Hindlimb muscle (tissue), 1 donor: ENCODE results near the gene PCDHB2. TPM values are rescaled to one million over a fixed set of nuclear protein-coding genes. Genes with fewer than 3 reads are reported as not detected.
"Not testable (repeated sequence)": the region's sequence is repeated elsewhere in the genome, so short reads cannot be mapped to it uniquely, and the experiment has no call there.

Source experiments
- DNase-seq: peaks from one replicate; pipeline ENCODE4 v3.0.0-alpha.2; 2013
- polyA plus RNA-seq: library from polyadenylated mRNA; unstranded; fragments of 120-200 nt; gene quantifications from one replicate; pipeline ENCODE4 v1.2.1, GENCODE V29; 2013; ENCODE audit not compliant: insufficient read length

The PCDHB2 gene
- 4.4 TPM for polyA plus RNA-seq

GRCh38 chr5:141094481-141095262 is at the start of gene PCDHB2:
Gene PCDHB2 (plus strand): TSS chr5:141094615. CDS start chr5:141094791, 176 bp downstream.
- DNase-seq, result no peak

DNA sequence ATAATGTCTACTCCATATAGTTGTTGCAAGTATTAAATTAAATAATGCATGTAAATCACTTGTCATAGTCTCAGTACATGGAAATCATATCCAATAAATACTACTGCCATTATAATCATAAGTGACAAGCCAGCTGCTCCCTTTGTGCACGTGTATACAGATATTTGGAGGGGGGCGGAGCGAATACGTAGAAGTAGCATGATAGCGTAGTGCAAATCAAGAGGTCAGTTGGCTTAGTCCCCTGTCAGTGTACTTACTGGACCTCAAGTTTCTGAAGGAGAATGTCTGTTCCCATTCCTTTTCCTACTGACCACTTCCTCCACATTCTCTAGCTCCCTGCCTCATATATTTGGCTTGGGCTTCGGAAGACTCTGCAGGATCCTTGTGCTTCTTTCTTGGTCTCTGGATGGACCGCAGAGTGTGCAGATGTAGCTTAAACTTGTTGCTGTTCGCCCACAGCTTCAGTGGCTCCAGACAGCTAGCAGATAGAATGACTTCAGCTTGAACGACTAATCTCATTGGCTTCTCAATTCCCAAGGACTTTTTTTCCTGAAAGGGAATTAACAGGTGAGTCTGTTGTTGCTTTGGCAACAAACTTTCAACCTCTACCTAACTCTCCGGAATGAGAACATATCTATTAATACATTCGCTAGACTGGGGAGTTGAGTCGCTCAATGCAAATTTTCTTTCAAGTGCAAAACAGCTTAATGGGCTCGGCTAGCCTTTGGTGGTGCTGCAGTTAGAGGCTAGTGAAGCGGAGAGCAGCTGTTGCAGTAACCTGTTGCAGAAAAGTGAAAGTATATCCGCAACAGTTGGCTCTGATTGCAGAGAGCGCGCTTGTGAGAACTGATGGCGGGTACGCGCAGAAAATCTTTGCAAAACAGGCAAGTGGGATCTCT is 43.5 kb upstream of the PCDHB2 start, which contains the start of gene PCDHB1:
PCDHB1 (plus strand) TSS at position 753 of the 899 bp plus-strand sequence; CDS start at position 850, 97 bp downstream.
- DNase-seq, result no peak

GRCh38 chr5:141051521-141051866 is 42.9 kb upstream of the PCDHB2 start:
- no peak for DNase-seq

DNA sequence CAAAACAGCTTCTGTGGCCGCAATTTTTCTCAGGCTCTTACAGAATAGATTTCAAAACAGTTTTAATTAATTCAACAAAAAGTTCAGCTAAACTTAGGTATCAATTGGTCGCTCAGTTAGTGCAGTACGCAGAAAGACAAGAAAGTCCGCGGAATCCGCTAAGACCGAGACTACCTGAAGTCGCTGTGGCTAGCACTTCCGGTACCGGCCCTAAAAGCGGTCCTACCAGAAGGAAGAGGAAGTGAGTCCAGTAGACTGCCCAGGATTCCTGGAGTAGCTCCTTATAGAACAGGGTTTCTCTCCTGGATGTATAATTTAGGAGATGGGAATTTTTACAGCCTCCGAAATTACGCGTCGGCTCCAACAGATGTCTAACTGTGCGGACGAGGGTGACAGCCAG is 16.6 kb upstream of the PCDHB2 start:
- DNase-seq, result no peak

DNA sequence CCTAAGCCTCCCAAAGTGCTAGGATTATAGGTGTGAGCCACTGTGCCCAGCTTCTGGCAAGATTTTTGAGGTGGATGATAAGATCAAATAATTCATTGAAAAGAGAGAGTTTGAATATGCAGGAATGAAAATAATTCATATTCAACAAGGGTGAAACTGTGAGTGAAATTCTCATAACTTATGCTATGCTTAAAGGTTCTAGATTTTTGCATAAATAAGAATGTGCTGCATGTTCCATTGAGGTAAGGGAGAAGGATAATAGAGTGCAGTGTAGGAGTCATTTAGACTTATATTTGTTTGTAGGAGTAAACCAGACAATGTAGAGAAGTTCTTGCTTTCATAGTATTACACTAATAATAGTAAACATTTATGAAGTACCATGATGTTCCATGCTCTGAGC is 12.2 kb upstream of the PCDHB2 start:
- no peak for DNase-seq

- DNase-seq, result no peak
Observed at GRCh38 chr5:141084487-141084989, 9.9 kb upstream of the PCDHB2 start.

GRCh38 chr5:141095263-141095641 is 837 bp downstream of the PCDHB2 start:
- DNase-seq, result no peak

DNA sequence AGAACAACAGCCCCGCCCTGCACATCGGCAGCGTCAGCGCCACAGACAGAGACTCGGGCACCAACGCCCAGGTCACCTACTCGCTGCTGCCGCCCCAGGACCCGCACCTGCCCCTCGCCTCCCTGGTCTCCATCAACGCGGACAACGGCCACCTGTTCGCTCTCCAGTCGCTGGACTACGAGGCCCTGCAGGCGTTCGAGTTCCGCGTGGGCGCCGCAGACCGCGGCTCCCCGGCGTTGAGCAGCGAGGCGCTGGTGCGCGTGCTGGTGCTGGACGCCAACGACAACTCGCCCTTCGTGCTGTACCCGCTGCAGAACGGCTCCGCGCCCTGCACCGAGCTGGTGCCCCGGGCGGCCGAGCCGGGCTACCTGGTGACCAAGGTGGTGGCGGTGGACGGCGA is 1.8 kb downstream of the PCDHB2 start:
- not testable (repeated sequence) for DNase-seq

DNA sequence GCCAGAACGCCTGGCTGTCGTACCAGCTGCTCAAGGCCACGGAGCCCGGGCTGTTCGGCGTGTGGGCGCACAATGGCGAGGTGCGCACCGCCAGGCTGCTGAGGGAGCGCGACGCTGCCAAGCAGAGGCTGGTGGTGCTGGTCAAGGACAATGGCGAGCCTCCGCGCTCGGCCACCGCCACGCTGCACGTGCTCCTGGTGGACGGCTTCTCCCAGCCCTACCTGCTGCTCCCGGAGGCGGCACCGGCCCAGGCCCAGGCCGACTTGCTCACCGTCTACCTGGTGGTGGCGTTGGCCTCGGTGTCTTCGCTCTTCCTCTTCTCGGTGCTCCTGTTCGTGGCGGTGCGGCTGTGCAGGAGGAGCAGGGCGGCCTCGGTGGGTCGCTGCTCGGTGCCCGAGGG is 2.2 kb downstream of the PCDHB2 start:
- DNase-seq, result not testable (repeated sequence)

DNA sequence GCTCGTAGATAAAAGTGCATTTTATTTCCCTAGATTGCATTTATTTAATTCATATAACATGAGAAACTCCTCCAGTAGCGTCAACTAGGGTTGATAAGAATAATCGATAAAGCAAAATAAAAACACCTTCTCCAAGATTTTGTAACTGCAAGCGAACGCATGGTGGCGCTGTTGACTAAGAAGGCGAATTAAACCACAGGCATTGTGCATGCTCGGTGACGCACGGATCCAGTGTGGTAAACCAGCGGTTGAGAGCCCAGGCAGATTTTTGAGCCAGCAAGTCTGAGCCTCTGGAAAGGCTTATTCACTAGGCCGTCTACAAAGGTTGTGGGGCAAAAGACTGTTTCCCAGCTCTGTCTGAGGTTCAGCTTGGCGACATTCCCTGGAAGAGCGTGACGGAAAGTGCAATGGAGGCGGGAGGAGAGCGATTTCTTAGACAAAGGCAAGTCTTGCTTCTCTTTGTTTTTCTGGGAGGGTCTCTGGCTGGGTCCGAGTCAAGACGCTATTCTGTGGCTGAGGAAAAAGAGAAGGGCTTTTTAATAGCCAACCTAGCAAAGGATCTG is 5.9 kb downstream of the PCDHB2 start, which contains the start of gene PCDHB3:
PCDHB3 (plus strand) TSS at position 231 of the 563 bp plus-strand sequence; CDS start at position 408, 177 bp downstream.
- no peak for DNase-seq

DNA sequence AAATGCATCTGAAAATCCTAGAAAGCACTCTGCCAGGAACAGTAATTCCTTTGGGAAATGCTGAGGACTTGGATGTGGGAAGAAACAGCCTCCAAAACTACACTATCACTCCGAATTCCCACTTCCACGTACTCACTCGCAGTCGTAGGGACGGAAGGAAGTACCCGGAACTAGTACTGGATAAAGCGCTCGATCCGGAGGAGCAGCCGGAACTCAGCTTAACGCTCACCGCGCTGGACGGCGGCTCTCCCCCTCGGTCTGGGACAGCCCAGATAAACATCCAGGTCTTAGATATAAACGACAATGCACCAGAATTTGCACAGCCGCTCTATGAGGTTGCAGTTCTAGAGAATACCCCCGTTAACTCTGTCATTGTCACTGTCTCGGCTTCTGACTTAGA is 6.6 kb downstream of the PCDHB2 start:
- DNase-seq, result no peak

DNA sequence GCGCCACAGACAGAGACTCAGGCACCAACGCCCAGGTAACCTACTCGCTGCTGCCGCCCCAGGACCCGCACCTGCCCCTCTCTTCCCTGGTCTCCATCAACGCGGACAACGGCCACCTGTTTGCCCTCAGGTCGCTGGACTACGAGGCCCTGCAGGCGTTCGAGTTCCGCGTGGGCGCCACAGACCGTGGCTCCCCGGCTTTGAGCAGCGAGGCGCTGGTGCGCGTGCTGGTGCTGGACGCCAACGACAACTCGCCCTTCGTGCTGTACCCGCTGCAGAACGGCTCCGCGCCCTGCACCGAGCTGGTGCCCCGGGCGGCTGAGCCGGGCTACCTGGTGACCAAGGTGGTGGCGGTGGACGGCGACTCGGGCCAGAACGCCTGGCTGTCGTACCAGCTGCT is 7.7 kb downstream of the PCDHB2 start:
- not testable (repeated sequence) for DNase-seq

- not testable (repeated sequence) for DNase-seq
Observed at GRCh38 chr5:141102471-141102870, 8.1 kb downstream of the PCDHB2 start.

DNA sequence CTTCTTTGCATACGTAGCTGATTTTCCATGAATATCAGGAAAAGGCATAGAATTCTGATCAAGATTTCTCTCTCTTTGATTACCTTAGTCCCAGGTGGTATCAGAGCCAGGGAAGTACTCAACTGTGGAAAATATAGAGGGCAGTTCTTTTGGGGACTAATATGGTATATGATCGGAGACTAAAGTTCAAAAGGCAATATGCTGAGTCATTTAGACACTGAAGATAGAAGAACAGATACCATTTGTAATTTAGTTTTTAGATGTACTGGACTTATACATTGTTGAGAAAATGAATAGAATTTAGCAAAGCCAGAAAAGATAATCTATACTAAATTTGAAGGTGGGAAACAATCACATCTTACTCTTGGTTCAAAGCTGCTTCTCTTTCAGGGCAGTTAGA is 10.9 kb downstream of the PCDHB2 start:
- DNase-seq, result no peak

GRCh38 chr5:141119250-141119649 is 24.8 kb downstream of the PCDHB2 start:
- DNase-seq, result no peak

DNA sequence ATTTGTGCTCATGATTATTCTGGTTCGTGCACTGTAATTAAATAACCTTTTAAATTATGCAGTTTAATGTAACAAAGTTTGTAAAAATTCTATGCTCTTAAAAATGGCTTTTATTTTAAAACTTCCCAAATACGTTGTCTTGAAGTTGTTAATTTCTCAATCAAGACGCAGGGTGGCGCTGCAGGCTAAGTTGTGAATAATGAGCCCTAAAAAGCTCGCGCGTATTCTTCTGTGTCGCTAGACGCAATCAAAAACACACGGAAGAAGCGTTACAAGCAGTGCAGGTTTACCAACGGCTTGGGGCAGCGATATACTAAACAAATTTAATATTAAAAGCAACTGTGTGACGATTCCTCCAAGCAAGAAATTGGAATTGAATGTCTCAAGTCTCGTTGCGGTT is 27.1 kb downstream of the PCDHB2 start, which contains the start of gene PCDHB4:
PCDHB4 (plus strand) TSS at position 256 of the 400 bp plus-strand sequence. CDS start 181 bp downstream, outside the sequence.
- DNase-seq, result no peak

GRCh38 chr5:141121985-141122384 is 27.6 kb downstream of the PCDHB2 start:
- DNase-seq, result no peak

GRCh38 chr5:141123396-141124135 is 29.2 kb downstream of the PCDHB2 start:
- not testable (repeated sequence) for DNase-seq

DNA sequence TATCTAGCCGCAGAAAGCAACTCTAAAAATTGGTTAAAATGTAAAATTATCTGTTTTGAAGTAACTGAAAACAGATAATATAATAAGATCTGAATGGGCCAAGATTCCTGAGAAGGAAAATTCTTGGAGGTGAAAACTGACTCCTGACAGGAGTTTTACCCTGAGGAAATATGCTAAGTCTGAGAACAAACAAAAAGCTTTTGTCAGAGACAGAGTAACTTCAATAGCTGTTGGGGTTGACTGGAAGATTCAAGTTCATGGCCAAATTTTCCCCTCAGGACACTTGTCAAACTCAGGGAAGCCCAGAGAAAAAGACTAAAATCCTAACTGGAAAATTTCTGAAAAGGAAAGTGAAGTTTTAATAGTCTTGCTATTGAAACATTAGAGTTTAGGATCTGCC is 32.9 kb downstream of the PCDHB2 start:
- no peak for DNase-seq

- DNase-seq, result no peak
Observed at GRCh38 chr5:141135030-141135717, 40.8 kb downstream of the PCDHB2 start, which contains the start of gene PCDHB5. Gene PCDHB5 (plus strand): TSS chr5:141135206. CDS start chr5:141135435, 229 bp downstream.

DNA sequence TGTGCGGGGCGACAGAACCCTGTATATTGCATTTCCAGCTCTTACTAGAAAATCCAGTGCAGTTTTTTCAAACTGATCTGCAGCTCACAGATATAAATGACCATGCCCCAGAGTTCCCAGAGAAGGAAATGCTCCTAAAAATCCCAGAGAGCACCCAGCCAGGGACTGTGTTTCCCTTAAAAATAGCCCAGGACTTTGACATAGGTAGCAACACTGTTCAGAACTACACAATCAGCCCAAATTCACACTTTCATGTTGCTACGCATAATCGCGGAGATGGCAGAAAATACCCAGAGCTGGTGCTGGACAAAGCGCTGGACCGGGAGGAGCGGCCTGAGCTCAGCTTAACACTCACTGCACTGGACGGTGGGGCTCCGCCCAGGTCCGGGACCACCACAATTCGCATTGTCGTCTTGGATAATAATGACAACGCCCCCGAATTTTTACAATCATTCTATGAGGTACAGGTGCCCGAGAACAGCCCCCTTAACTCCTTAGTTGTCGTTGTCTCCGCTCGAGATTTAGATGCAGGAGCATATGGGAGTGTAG is 41.4 kb downstream of the PCDHB2 start:
- DNase-seq, result no peak
